Measurements from ENCODE around the gene ADGRD2. TPM values are rescaled to one million over a fixed set of nuclear protein-coding genes. Genes with fewer than 3 reads are reported as not detected.

Gene ADGRD2
- polyA plus RNA-seq, 4 donors: not detected

DNA sequence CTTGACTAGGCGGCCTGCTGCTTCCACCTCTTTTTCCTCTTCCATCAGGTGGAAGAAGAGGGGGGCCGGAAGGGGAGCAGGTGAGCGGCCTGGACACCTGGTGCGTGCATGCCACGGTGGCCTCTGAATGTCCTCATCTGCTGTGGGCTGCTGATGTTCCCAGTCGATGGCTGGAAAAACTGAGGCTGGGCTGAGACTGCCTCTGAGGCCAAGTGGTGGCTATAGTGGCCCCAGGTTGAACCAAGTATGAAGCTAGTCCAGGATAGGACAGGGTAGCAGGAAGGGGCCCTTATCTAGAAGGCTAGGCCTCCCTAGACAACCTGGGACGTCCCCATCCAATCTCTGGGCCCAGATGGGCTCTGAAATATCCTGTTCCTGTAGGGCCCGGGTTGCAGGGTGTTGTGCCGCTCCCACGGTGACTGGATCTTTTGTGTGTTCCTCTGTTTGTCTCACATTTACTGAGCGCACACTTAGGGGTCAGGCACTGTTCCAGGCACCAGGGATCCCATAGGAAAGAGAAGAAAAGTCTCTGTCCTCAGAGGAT lies 57.7 kb downstream of the ADGRD2 start:
- peaks cover 3 to 49% (median 25%) of the 10 kb centered on the region in 3 donors for H3K27me3 ChIP-seq (ENCODE audit: control insufficient read depth in 3 of 3, insufficient read depth in 3 of 3, low read length in 3 of 3)
- no peak overlapping the region for H3K4me3 ChIP-seq (ENCODE audit: low read depth in 1 of 3, low read length in 3 of 3)
- no peaks in the 10 kb centered on the region for H3K36me3 ChIP-seq (ENCODE audit: control insufficient read depth in 3 of 3, insufficient read depth in 2 of 3, low read depth in 1 of 3, low read length in 3 of 3)
- DNase-seq (no peak), FAIRE-seq (no peak)
- no peak overlapping the region for H3K27ac ChIP-seq (ENCODE audit: low read depth in 1 of 3, low read length in 2 of 3)
- H3K4me1 ChIP-seq (ENCODE audit: control insufficient read depth in 3 of 3, insufficient read depth in 2 of 3, low read depth in 1 of 3, low read length in 2 of 3): peaks cover 0 to 9% (median 0%) of the 10 kb centered on the region in 3 donors
- WGBS, 3 donors: 80 to 88% (median 85%) methylated on average over 11 of the region's 11 CpGs
- H3K9me3 ChIP-seq (ENCODE audit: control insufficient read depth in 2 of 2, insufficient read depth in 1 of 2, low read depth in 1 of 2, low read length in 1 of 2): no peaks in the 10 kb centered on the region

DNA sequence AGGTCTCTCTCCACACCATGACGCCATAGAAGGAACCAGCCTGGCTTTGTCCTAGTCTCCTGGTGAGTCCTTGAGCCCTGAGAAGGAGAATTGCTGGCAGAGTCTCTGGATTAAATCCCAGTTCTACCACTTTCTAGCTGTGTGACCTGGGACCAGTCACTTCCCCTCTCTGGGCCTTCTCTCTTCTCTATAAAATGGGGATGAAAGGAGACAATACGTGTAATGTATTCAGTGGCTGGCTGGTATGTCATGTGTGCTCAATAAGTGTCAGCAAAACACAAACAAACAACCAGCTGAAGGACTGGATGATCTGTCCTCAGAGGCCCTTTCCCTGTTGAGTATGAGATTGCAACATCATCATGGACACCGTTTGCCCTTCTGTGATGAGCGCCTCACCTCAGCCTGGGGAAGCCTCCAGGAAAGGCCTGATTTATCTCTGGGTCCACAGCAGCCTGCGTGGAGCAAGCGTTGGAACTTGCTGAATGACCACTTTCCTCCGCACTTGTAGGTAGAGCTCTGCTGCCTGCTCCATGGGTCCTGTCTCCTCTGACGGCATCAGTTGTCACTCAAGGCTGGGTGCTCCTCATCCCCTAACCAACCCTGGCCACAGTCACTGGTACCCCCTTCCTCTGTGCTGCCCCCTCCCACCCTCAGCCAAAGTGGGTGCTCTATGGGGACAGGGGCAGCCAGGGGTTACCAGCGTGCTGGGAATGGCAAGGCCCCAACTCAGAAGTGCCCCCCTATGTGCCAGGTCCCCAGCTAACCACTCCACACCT lies 60.6 kb downstream of the ADGRD2 start:
- no peak for DNase-seq
- FAIRE-seq: no peak

DNA sequence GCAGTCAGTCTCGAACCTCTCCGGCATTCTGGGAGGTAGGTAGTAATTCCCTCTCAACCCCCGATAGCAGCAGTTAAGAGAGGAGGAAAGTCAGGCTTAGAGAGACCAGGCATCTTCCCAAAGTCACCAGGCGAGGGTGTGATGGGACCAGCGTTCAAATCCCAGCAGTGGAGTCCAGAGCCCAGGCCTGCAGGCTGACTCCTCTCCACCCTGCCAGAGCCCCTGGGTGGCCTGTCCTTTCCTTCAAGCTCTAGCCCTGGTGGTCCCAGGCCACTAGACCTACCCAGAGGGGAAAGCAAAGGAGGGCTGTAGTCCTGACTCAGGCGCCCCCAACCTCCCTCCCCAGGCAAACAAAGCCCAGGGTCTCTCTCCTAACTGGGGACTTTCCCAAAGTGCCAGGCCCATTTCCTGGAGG lies 61.2 kb downstream of the ADGRD2 start:
- Histone ChIP-seq H3K27me3 (ENCODE audit: control insufficient read depth in 3 of 3, insufficient read depth in 3 of 3, low read length in 3 of 3) (peaks cover 0 to 21% (median 0%) of the 10 kb centered on the region in 3 donors), H3K27ac (ENCODE audit: low read depth in 1 of 3, low read length in 2 of 3) (no peak overlapping the region), H3K36me3 (ENCODE audit: control insufficient read depth in 3 of 3, insufficient read depth in 2 of 3, low read depth in 1 of 3, low read length in 3 of 3) (no peaks in the 10 kb centered on the region), H3K4me3 (ENCODE audit: low read depth in 1 of 3, low read length in 3 of 3) (no peak overlapping the region), H3K9me3 (ENCODE audit: control insufficient read depth in 2 of 2, insufficient read depth in 1 of 2, low read depth in 1 of 2, low read length in 1 of 2) (no peaks in the 10 kb centered on the region), H3K4me1 (ENCODE audit: control insufficient read depth in 3 of 3, insufficient read depth in 2 of 3, low read depth in 1 of 3, low read length in 2 of 3) (peaks cover 0 to 3% (median 0%) of the 10 kb centered on the region in 3 donors)
- no peak for FAIRE-seq
- no peak for DNase-seq
- 58 to 77% (median 69%) methylated on average over 6 of the region's 6 CpGs for WGBS, 3 donors

More for the DNA sequence above, 60.6 kb downstream of the ADGRD2 start:
- no peak overlapping the region for H3K27ac ChIP-seq (ENCODE audit: low read depth in 1 of 3, low read length in 2 of 3)
- H3K4me1 ChIP-seq (ENCODE audit: control insufficient read depth in 3 of 3, insufficient read depth in 2 of 3, low read depth in 1 of 3, low read length in 2 of 3): peaks cover 0 to 3% (median 0%) of the 10 kb centered on the region in 3 donors
- H3K36me3 ChIP-seq (ENCODE audit: control insufficient read depth in 3 of 3, insufficient read depth in 2 of 3, low read depth in 1 of 3, low read length in 3 of 3): no peaks in the 10 kb centered on the region
- no peaks in the 10 kb centered on the region for H3K9me3 ChIP-seq (ENCODE audit: control insufficient read depth in 2 of 2, insufficient read depth in 1 of 2, low read depth in 1 of 2, low read length in 1 of 2)
- WGBS, 3 donors: 71 to 78% (median 73%) methylated on average over 9 of the region's 9 CpGs
- no peak overlapping the region for H3K4me3 ChIP-seq (ENCODE audit: low read depth in 1 of 3, low read length in 3 of 3)
- H3K27me3 ChIP-seq (ENCODE audit: control insufficient read depth in 3 of 3, insufficient read depth in 3 of 3, low read length in 3 of 3): peaks cover 0 to 27% (median 4%) of the 10 kb centered on the region in 3 donors

DNA sequence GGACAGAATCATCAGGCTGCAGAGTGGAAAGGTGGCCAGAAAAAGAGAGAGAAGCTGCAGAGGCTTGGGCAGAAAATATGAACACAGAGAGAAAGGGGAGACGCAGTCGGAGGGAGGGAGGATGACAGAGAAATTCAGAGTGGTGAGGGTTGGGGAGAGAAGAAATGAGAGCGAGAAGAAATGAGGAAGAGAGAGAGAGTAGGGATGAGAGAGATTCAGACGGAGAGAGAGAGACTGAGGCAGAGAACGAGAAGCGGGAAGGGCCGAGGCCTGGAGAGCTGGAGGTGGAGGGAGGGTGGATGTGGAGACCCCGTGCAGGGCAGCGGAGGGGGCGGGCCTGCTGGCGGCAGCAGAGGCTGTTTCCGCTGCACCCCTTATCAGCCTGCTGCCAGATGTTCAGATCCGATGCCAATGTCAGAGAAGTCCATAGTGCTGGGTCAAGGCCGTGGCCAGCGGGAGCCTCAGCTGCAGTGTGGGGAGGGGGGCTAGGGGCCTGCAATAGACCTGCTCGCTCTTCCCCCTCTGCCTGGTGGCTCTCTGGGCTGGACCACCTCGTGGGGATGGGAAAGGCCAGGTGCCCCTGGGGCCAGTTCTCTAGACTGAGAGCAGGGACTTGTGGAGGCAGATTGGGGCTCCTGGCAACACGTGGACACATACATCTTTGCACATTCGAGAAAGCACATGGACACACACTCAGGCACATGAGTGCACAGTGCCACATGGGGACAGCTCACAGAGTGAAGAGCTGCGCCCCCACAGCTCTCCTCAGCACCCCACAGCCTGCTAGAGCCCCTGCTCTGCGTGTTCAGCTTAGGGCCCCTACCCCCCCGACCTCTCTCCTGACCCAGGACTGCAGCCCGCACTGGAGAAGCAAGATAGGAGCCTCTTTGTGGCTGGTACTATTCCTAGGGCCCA lies 61.9 kb downstream of the ADGRD2 start:
- FAIRE-seq (no peak), DNase-seq (no peak)
- 23 to 42% (median 30%) methylated on average over 23 of the region's 23 CpGs for WGBS, 3 donors
- Histone ChIP-seq H3K27me3 (ENCODE audit: control insufficient read depth in 3 of 3, insufficient read depth in 3 of 3, low read length in 3 of 3) (peaks cover 0 to 14% (median 0%) of the 10 kb centered on the region in 3 donors), H3K36me3 (ENCODE audit: control insufficient read depth in 3 of 3, insufficient read depth in 2 of 3, low read depth in 1 of 3, low read length in 3 of 3) (no peaks in the 10 kb centered on the region), H3K4me1 (ENCODE audit: control insufficient read depth in 3 of 3, insufficient read depth in 2 of 3, low read depth in 1 of 3, low read length in 2 of 3) (peaks cover 0 to 3% (median 0%) of the 10 kb centered on the region in 3 donors), H3K27ac (ENCODE audit: low read depth in 1 of 3, low read length in 2 of 3) (no peak overlapping the region), H3K9me3 (ENCODE audit: control insufficient read depth in 2 of 2, insufficient read depth in 1 of 2, low read depth in 1 of 2, low read length in 1 of 2) (no peaks in the 10 kb centered on the region), H3K4me3 (ENCODE audit: low read depth in 1 of 3, low read length in 3 of 3) (no peak overlapping the region)

DNA sequence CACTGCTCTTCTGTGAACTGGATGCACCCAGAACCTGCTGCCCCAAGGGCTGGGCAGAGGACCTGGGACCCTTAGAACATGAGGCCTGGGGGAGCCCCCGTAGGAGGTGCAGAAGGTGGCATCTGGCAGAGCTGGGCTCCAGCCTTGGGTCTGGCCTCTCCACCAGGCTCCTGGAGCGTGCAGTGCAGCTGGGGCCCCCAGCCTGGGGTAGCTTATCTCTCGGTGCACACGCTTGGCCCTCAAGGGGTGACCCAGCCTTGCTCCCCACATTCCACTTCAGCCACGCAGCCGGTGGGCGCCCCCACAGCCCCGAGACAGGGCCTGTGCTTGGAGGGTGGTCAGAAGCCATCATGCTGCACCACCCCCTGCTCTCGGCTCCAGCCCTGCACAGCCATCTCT lies 62.6 kb downstream of the ADGRD2 start:
- H3K4me1 ChIP-seq (ENCODE audit: control insufficient read depth in 3 of 3, insufficient read depth in 2 of 3, low read depth in 1 of 3, low read length in 2 of 3): peaks cover 0 to 3% (median 0%) of the 10 kb centered on the region in 3 donors
- FAIRE-seq (no peak), DNase-seq (no peak)
- H3K27me3 ChIP-seq (ENCODE audit: control insufficient read depth in 3 of 3, insufficient read depth in 3 of 3, low read length in 3 of 3): peaks cover 0 to 10% (median 0%) of the 10 kb centered on the region in 3 donors
- no peak overlapping the region for H3K4me3 ChIP-seq (ENCODE audit: low read depth in 1 of 3, low read length in 3 of 3)
- H3K9me3 ChIP-seq (ENCODE audit: control insufficient read depth in 2 of 2, insufficient read depth in 1 of 2, low read depth in 1 of 2, low read length in 1 of 2): no peaks in the 10 kb centered on the region
- 21 to 67% (median 31%) methylated on average over 8 to 9 of the region's 9 CpGs for WGBS, 3 donors
- H3K36me3 ChIP-seq (ENCODE audit: control insufficient read depth in 3 of 3, insufficient read depth in 2 of 3, low read depth in 1 of 3, low read length in 3 of 3): no peaks in the 10 kb centered on the region
- no peak overlapping the region for H3K27ac ChIP-seq (ENCODE audit: low read depth in 1 of 3, low read length in 2 of 3)

DNA sequence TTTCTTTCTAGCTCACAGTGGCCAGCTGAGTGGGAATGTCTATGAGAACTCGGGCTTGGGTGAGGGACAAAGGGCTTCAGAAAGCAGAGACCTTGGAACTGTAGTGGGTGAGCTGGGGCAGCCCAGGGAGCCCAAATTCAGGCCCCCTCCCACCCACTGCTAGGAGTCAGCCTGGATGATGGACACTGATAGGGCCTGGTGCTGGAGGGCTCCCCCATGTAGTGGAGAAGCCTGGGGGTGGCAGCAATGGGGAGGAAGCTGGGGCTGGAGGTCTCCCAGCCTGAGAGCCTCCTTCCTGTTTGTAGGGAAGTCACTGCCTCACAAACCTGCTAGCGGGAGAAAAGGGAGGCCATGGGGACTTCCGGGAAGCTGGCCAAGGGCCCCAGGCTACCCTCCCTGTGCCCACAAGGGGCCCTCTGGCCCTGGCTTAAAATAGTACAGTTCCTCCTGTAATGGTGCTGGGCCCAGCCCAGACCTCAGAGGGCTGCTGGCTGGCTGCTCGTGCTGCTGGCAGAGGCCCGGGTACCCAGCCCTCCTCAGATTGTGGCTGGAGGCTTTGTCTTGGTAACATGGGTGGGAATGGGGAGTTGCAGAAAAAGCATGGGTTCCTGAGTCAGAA lies 63.2 kb downstream of the ADGRD2 start:
- Histone ChIP-seq H3K27me3 (ENCODE audit: control insufficient read depth in 3 of 3, insufficient read depth in 3 of 3, low read length in 3 of 3) (peaks cover 0 to 8% (median 0%) of the 10 kb centered on the region in 3 donors), H3K9me3 (ENCODE audit: control insufficient read depth in 2 of 2, insufficient read depth in 1 of 2, low read depth in 1 of 2, low read length in 1 of 2) (no peaks in the 10 kb centered on the region), H3K4me1 (ENCODE audit: control insufficient read depth in 3 of 3, insufficient read depth in 2 of 3, low read depth in 1 of 3, low read length in 2 of 3) (peaks cover 0 to 3% (median 0%) of the 10 kb centered on the region in 3 donors), H3K27ac (ENCODE audit: low read depth in 1 of 3, low read length in 2 of 3) (no peak overlapping the region), H3K4me3 (ENCODE audit: low read depth in 1 of 3, low read length in 3 of 3) (no peak overlapping the region), H3K36me3 (ENCODE audit: control insufficient read depth in 3 of 3, insufficient read depth in 2 of 3, low read depth in 1 of 3, low read length in 3 of 3) (peaks cover 0 to 4% (median 0%) of the 10 kb centered on the region in 3 donors)
- 8 to 49% (median 36%) methylated on average over 5 of the region's 5 CpGs for WGBS, 3 donors
- DNase-seq (no peak), FAIRE-seq (no peak)

DNA sequence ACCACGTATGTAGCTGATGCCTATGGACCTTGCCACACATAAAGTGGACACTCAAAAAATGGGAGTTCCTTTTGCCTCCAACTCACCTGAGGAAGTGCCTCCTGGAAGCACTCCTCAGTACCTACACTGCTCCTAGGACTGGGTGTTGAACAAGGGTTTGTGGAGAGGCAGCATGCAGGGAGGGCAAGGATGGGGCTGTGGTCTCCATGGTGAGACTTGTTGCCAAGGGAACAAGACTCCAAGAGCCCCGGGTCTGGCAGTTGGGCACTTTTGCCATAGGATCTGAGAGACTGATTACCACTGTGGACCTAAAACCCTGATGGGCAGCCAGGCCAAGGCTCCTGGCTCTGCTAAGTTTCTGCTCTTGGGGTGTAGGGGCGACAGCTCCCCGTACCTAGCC lies 63.9 kb downstream of the ADGRD2 start:
- no peak for DNase-seq
- peaks cover 0 to 3% (median 0%) of the 10 kb centered on the region in 3 donors for H3K4me1 ChIP-seq (ENCODE audit: control insufficient read depth in 3 of 3, insufficient read depth in 2 of 3, low read depth in 1 of 3, low read length in 2 of 3)
- H3K27ac ChIP-seq (ENCODE audit: low read depth in 1 of 3, low read length in 2 of 3): no peak overlapping the region
- WGBS, 3 donors: 72 to 77% (median 75%) methylated on average over 4 of the region's 4 CpGs
- H3K27me3 ChIP-seq (ENCODE audit: control insufficient read depth in 3 of 3, insufficient read depth in 3 of 3, low read length in 3 of 3): peaks cover 0 to 8% (median 0%) of the 10 kb centered on the region in 3 donors
- H3K9me3 ChIP-seq (ENCODE audit: control insufficient read depth in 2 of 2, insufficient read depth in 1 of 2, low read depth in 1 of 2, low read length in 1 of 2): no peaks in the 10 kb centered on the region
- no peak overlapping the region for H3K4me3 ChIP-seq (ENCODE audit: low read depth in 1 of 3, low read length in 3 of 3)
- peaks cover 0 to 6% (median 0%) of the 10 kb centered on the region in 3 donors for H3K36me3 ChIP-seq (ENCODE audit: control insufficient read depth in 3 of 3, insufficient read depth in 2 of 3, low read depth in 1 of 3, low read length in 3 of 3)
- no peak for FAIRE-seq

DNA sequence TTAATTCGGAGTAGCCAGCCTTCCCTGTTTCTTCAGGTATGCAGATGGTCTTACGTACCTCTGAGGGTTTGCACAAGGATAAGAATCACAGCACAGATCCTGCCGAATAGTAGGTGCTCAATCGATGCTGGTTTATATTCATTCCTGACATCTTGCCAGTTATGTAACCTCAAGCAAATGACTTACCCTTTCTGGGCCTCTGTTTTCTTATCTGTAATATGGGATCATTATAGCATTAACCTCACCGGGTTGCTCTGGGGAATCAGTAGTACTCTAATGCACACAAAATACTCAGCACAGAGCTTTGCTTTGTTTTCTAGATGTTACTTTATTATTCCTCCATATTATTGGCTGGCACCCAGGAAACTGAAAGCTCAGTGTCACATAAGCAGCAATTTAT lies 64.6 kb downstream of the ADGRD2 start:
- Histone ChIP-seq H3K9me3 (ENCODE audit: control insufficient read depth in 2 of 2, insufficient read depth in 1 of 2, low read depth in 1 of 2, low read length in 1 of 2) (no peaks in the 10 kb centered on the region), H3K4me1 (ENCODE audit: control insufficient read depth in 3 of 3, insufficient read depth in 2 of 3, low read depth in 1 of 3, low read length in 2 of 3) (peaks cover 0 to 3% (median 0%) of the 10 kb centered on the region in 3 donors), H3K36me3 (ENCODE audit: control insufficient read depth in 3 of 3, insufficient read depth in 2 of 3, low read depth in 1 of 3, low read length in 3 of 3) (peaks cover 0 to 7% (median 0%) of the 10 kb centered on the region in 3 donors), H3K4me3 (ENCODE audit: low read depth in 1 of 3, low read length in 3 of 3) (no peak overlapping the region), H3K27ac (ENCODE audit: low read depth in 1 of 3, low read length in 2 of 3) (no peak overlapping the region), H3K27me3 (ENCODE audit: control insufficient read depth in 3 of 3, insufficient read depth in 3 of 3, low read length in 3 of 3) (peaks cover 0 to 8% (median 0%) of the 10 kb centered on the region in 3 donors)
- FAIRE-seq (no peak), DNase-seq (no peak)
- WGBS, 3 donors: 61 to 78% (median 65%) methylated on average over 5 of the region's 5 CpGs
